GM12892 (cell line): ENCODE data around the gene CFDP1.

Source experiments
- POLR2A ChIP-seq: IDR thresholded peaks from 2 replicates; pipeline ENCODE4 v1.6.1; 2011; ENCODE audit warnings: low read depth, low read length, control low read depth
- POLR2AphosphoS5 ChIP-seq: IDR thresholded peaks from 2 replicates; pipeline ENCODE4 v1.6.1; 2011; ENCODE audit warnings: low read depth, low read length, control low read depth
- TAF1 ChIP-seq: IDR thresholded peaks from 2 replicates; pipeline ENCODE4 v1.6.1; 2011; ENCODE audit warnings: low read depth, mild to moderate bottlenecking, control low read depth, low read length, borderline replicate concordance

DNA sequence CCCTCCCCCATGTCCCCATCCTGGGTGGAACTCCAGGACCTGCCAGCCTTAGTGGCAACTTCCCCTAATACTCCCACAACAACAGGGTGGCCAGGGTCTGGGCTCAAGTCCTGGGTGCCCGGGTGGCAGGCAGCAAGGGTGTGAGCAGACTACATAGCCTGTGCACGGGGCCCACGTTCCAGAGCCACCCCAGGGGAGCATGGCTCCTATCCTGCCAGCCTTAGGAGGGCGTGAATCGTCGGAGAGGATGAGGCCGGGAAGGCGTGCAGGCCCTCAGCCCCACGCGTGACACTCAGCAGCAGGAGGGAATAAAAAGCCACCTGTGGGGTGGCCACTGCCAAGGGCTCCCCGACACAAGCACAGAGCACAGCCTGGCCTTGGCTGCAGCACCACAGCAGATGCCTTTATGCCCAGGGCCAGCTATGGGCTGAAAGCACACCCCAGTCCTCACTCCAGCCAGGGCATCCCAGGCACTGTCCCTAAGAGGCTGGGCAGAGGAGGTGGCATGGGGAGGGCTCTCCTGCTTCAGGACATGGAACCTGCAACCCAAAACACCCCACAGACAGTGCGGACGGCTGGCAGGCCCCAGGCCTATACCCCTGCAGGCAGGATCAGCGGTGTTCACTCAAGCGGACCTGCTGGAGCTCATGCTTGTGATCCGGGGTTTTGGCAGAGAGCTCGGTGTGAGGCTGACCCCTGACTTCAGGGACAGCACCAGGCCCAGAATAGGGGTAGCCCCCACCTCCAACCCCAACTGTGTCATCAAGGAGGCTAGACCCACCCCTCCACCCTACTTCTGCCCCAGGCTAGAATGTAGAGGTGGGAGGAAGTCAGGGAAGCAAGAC, 184.5 kb downstream of the CFDP1 start:
- TF ChIP-seq POLR2A (no peak), TAF1 (no peak), POLR2AphosphoS5 (no peak)
